Liver (tissue), 3 donors: ENCODE data around the gene GOSR1.

Source experiments
- ATF3 ChIP-seq: IDR thresholded peaks from 2 replicates; pipeline ENCODE4 v1.6.1; 2016; ENCODE audit warnings: antibody characterized with exemption
- CTCF ChIP-seq: fragments of 150-350 bp; IDR thresholded peaks from 2 replicates; pipeline ENCODE4 v1.5.1; 2017; ENCODE audit warnings: improper control_type of control experiment, low read depth, low read length; ENCODE audit not compliant: missing input control
- FOXA2 ChIP-seq: IDR thresholded peaks from 2 replicates; pipeline ENCODE4 v1.6.1; 2016; ENCODE audit warnings: antibody characterized with exemption
- RXRA ChIP-seq, 2 donors: IDR thresholded peaks; 2 replicates each; pipeline ENCODE4 v1.6.1; 2017 to 2018; ENCODE audit warnings: antibody characterized with exemption in 2 of 2, mild to moderate bottlenecking in 1 of 2
- TAF1 ChIP-seq: conservative IDR thresholded peaks from 2 replicates; pipeline ENCODE4 v1.6.1; 2016; ENCODE audit warnings: antibody characterized with exemption, mild to moderate bottlenecking
- YY1 ChIP-seq: IDR thresholded peaks from 2 replicates; pipeline ENCODE4 v1.6.1; 2016; ENCODE audit warnings: antibody characterized with exemption, mild to moderate bottlenecking
- ZBTB33 ChIP-seq: IDR thresholded peaks from 2 replicates; pipeline ENCODE4 v1.6.1; 2016; ENCODE audit warnings: antibody characterized with exemption
- donor health status: healthy.
- donor health status: healthy.

GRCh38 chr17:30449480-30449879 is 27.7 kb upstream of the GOSR1 start:
- TF ChIP-seq YY1, result no peak
- no peak for TF ChIP-seq ATF3
- no peak for TF ChIP-seq CTCF
- no peak for TF ChIP-seq TAF1
- TF ChIP-seq RXRA (IDR thresholded peaks at IDR 0.05), result no peak
- TF ChIP-seq ZBTB33, result no peak
- no peak for TF ChIP-seq FOXA2
